Right ventricle myocardium superior (tissue), 1 donor: ENCODE data around the gene FAN1. TPM values are rescaled to one million over a fixed set of nuclear protein-coding genes. Genes with fewer than 3 reads are reported as not detected.
A peak's percentile ranks its signal among the peaks of the same experiment; 100 is the strongest.

Experiments used
- ATAC-seq: fragments of 200-7000 bp; cut with Tn5 transposase; one replicate; pipeline ENCODE4 v1.9.1; 2020; ENCODE audit warnings: mild to moderate bottlenecking; ENCODE audit not compliant: poor library complexity
- DNase-seq: peaks from one replicate; pipeline ENCODE4 v3.0.0-alpha.2; 2020
- intact Hi-C: fragments of 100-400 bp; cut with DNase I; formaldehyde crosslinking; loops from one replicate; pipeline ENCODE4 v1.11.2; 2022
- total RNA-seq: library from RNA; stranded (reverse); fragmentation: NEBNext Ultra II Directional; extraction: Animal tissue kit (Norgen Biotek cat#: 25700); gene quantifications from one replicate; pipeline ENCODE4 v1.2.1, GENCODE V29; 2021
- donor health status: DM: no; HTN: yes; CAD: no; lungs with severe emphysema.

Gene FAN1
- total RNA-seq, 1 donor from 2014 or later, result 25.1 TPM

GRCh38 chr15:30991255-30992235 lies 87.8 kb downstream of the FAN1 start, which contains the start of gene MTMR10:
Gene MTMR10, minus strand, starts transcription at chr15:30991628. Its CDS starts 122 bp downstream, at chr15:30991506.
- peak; percentile 84 for DNase-seq
- intact Hi-C loops, result no loop called here
- ATAC-seq, result peak; percentile 97

- ATAC-seq (peak; percentile 2), DNase-seq (no peak)
- intact Hi-C loops, result no loop called here
These were observed 88.6 kb downstream of the FAN1 start for GRCh38 chr15:30992249-30992864.

Other genes with a start within 250 kb of the FAN1 start
- 30.0 TPM for gene MTMR10, start 87.7 kb downstream of the FAN1 start, total RNA-seq
- not detected for gene TRPM1, start 197.8 kb downstream of the FAN1 start, total RNA-seq